Mammary epithelial cell (primary cell): ENCODE measurements around the gene VIL1.

Source experiments
- CTCF ChIP-seq, 2 donors: IDR thresholded peaks in 1 of 2; conservative IDR thresholded peaks in 1 of 2; 2 replicates each; pipeline ENCODE4 v1.5.1; 2011 to 2012; ENCODE audit warnings: inconsistent platforms in 2 of 2, low read length in 2 of 2, mild to moderate bottlenecking in 2 of 2, control low read depth in 1 of 2, low read depth in 1 of 2; ENCODE audit not compliant: insufficient read depth in 1 of 2; ENCODE audit errors: extremely low read depth in 1 of 2
- EZH2 ChIP-seq: IDR thresholded peaks from 2 replicates; pipeline ENCODE4 v1.6.1; 2012; ENCODE audit warnings: low read length, inconsistent platforms, borderline replicate concordance

GRCh38 chr2:218445602-218446001 lies 26.7 kb downstream of the VIL1 start:
- TF ChIP-seq EZH2 (no peak), CTCF (conservative IDR thresholded peaks at IDR 0.05 in 1 of 2, IDR thresholded peaks at IDR 0.05 in 1 of 2; ENCODE audit: extremely low read depth in 1 of 2, insufficient read depth in 1 of 2, low read depth in 1 of 2, low read length in 2 of 2) (no peak)
